Cardiac fibroblast (primary cell): ENCODE results near the gene TENT5A.

Experiments
- DNase-seq, 2 donors: peaks; one replicate each; pipeline versions ENCODE4 v3.0.0 to v3.0.0-alpha.2; 2010; ENCODE audit warnings: low read depth in 2 of 2
- H3K4me3 ChIP-seq, 2 donors: replicated peaks in 1 of 2; 1 replicate in 1 of 2; 2 replicates in 1 of 2; pipeline ENCODE4 v1.5.1; 2011; ENCODE audit warnings: low read depth in 2 of 2, low read length in 2 of 2, mild to moderate bottlenecking in 2 of 2, moderate library complexity in 1 of 2
- TF ChIP-seq, protein P1 (sequence below): IDR thresholded peaks from one replicate; pipeline ENCODE4 v1.5.1; 2011; ENCODE audit warnings: low read depth, mild to moderate bottlenecking, low read length, inconsistent platforms

The TENT5A gene

DNA sequence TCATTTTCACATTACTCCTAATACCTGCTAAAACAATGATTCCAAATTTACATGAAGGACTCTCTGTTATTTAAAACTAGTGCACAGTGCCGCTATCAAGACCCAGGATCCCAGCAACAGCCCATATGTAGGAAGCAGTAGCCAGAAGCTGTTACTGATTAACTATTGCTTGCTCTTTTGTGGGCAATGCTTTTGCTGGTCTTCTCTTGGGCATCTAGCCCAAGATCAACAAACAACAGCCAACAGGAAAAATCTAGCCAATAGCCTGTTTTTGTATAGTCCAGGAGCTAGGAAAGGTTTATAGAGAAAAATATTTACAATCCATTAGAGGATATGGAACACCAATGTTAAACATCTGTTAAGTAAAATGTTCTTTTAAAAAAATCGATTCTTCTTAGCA lies 22.1 kb upstream of the TENT5A start:
- no peak overlapping the region for H3K4me3 ChIP-seq
- DNase-seq = no peak
- TF ChIP-seq, protein P1, sequence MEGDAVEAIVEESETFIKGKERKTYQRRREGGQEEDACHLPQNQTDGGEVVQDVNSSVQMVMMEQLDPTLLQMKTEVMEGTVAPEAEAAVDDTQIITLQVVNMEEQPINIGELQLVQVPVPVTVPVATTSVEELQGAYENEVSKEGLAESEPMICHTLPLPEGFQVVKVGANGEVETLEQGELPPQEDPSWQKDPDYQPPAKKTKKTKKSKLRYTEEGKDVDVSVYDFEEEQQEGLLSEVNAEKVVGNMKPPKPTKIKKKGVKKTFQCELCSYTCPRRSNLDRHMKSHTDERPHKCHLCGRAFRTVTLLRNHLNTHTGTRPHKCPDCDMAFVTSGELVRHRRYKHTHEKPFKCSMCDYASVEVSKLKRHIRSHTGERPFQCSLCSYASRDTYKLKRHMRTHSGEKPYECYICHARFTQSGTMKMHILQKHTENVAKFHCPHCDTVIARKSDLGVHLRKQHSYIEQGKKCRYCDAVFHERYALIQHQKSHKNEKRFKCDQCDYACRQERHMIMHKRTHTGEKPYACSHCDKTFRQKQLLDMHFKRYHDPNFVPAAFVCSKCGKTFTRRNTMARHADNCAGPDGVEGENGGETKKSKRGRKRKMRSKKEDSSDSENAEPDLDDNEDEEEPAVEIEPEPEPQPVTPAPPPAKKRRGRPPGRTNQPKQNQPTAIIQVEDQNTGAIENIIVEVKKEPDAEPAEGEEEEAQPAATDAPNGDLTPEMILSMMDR = no peak

DNA sequence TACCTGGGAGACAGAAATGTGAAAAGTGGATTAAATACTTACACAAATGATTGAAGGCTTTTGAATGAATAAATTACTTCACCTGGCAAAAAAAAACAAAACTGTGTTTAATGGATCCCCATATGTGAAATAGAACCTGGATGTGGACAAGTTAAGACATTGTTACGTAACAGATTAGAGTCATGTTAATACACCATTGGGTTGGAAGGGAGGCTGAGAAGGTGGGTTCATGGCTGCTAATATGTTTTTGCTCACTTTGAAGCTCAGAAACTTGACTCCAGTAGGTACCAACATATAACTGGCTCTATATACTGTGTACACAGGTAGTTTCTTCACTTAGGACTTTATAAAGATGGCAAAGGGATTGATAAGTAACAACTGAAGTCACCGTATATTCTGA lies 21.4 kb upstream of the TENT5A start:
- no peak overlapping the region for H3K4me3 ChIP-seq
- DNase-seq = no peak
- TF ChIP-seq, protein P1 = no peak

DNA sequence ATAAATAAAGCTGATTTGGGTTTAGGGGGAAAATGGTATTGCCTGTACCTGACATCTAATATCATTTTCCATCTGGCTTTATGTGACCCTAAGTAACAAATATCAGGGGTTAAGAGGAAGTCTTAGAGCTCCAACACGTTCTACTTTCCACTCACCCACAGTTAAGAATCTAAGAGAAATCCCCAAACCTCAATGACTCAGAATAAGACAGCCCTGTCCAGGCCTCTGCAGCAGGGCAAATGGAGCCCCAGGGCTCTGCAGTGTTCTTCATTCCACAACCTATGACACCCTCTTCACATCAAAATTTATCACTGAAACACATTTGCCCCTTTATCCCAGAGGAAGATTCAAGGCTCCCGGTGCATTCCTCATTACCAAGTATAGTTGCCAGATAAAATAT lies 20.3 kb upstream of the TENT5A start:
- no peak overlapping the region for H3K4me3 ChIP-seq

DNA sequence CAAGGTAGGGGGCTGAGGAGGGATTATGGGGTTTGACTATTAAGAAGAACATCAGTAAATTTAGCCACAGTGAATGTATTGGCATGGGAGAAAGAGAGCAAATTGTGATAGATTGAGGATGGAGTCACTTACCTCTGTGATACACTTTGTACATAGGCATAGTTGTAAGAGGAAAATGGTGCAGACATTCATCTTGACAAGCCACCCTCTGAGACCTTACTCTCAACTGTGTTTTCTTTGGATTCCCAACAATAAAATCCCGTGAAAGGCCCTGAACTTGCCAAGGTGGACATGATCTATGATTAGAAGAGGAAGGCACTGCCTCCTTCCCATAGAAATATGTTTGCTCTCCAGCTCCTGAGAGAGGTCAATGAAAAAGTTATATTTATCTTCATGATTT lies 18.6 kb upstream of the TENT5A start:
- DNase-seq = no peak
- TF ChIP-seq, protein P1 = no peak
- no peak overlapping the region for H3K4me3 ChIP-seq

More for the DNA sequence above, 20.3 kb upstream of the TENT5A start:
- TF ChIP-seq, protein P1 = no peak
- DNase-seq = peak in 1 of 2 donors; percentile 56

DNA sequence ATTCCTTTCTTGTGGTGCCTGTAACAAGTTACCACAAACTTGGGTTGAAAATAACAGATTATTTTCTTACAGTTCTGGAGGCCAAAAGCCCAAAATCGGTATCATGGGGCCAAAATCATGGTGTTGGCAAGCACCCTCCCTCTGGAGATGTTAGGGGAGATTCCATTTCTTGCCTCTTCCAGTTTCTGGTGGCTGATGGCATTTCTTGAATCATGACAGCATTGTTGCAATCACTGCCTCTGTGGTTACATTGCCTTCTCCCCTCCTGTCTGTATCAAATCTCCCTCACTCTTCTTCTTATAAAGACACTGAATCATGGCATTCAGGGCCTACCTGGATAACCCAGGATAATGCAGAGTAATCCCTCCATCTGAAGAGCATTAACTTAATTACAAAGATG lies 17.9 kb upstream of the TENT5A start:
- DNase-seq = no peak
- no peak overlapping the region for H3K4me3 ChIP-seq
- TF ChIP-seq, protein P1 = no peak

DNA sequence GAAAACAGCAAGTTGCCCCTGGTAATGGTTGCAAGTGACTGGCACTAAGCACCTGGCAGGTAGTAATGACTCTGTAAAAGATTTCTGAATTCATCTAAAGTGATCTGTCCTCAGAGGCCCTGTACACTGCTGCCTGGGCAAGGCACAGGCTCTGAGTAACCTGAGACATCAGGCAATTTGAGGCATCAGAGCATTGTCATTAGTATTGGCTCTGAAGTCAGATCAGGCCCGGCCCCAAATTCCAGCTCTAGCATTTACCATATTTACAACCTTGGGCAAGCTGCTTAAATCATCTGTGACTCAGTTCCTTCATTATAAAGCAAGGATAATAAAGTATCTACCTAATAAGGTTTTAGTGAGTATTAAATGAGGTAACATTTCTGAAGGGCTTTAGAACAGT lies 17.3 kb upstream of the TENT5A start:
- no peak for DNase-seq
- TF ChIP-seq, protein P1 = no peak

DNA sequence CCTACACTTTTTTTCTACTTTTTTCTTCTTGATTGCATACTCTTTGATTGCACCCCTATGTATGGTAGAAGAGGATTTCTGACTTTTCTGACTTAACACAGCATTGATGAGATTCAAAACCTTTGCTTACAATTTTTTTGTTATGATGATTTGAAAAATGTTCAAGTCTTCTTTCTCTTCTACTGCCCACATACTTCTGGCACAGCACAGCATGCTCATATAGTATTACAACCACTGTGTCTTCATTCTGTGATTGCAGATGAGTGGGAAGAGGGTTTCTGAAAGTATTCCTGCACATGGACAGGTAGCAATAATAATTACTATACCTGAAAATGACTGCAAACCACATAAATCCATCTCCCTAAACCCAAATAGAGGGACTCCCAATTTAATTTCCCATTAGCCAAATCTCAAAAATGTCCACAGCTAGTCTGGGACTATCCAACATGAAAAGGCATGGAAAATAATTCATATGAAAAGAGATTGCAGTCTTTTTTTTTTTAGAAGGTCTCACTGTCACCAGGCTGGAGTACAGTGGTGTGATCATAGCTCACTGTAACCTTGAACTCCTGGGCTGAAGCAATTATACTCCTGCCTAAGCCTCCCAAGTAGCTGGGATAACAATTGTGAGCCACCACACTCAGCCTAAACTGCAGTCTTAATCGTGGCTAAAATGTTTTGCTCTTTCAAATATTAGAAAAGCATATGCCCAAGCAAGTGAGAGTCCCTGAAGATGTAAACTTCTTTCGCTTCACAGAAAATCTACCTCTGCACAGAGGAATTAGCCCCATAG lies 15.9 kb upstream of the TENT5A start:
- H3K4me3 ChIP-seq = no peak overlapping the region
- TF ChIP-seq, protein P1 = no peak
- DNase-seq = no peak

More for the DNA sequence above, 17.3 kb upstream of the TENT5A start:
- H3K4me3 ChIP-seq = no peak overlapping the region
